ENCODE results near the gene LRCH1. TPM values are rescaled to one million over a fixed set of nuclear protein-coding genes. Genes with fewer than 3 reads are reported as not detected.

The LRCH1 gene
- total and polyA plus RNA-seq, 2 of the 13 experiments (the other 11 are each of a cell fraction or from before 2014, with no cell fraction given) = 4.1 to 12.6 TPM

- ATAC-seq (no peak), DNase-seq (ENCODE audit: low spot score) (no peak), FAIRE-seq (no peak)
- BruUV-seq (replicated peaks) = no TSS peak
- TF ChIP-seq ZNF503 (CRISPR knock-in tag; IDR thresholded peaks at IDR 0.05) (no peak), POLR2G (IDR thresholded peaks at IDR 0.05; ENCODE audit: low read depth, low read length) (no peak), ZFX (CRISPR knock-in tag; IDR thresholded peaks at IDR 0.05; ENCODE audit: low read depth) (no peak), EHMT2 (IDR thresholded peaks at IDR 0.05; ENCODE audit: borderline replicate concordance, low read depth, low read length) (no peak), ZNF710 (CRISPR knock-in tag; IDR thresholded peaks at IDR 0.05; ENCODE audit: borderline replicate concordance) (no peak), HNRNPLL (IDR thresholded peaks at IDR 0.05; ENCODE audit: low read depth, low read length, poor library complexity, severe bottlenecking) (no peak), NCOA1 (CRISPR knock-in tag; IDR thresholded peaks at IDR 0.05) (no peak), ZNF691 (CRISPR knock-in tag; IDR thresholded peaks at IDR 0.05; ENCODE audit: borderline replicate concordance, low read depth) (no peak), MTA1 (CRISPR knock-in tag; IDR thresholded peaks at IDR 0.05; ENCODE audit: borderline replicate concordance) (no peak), EEA1 (CRISPR knock-in tag; IDR thresholded peaks at IDR 0.05; ENCODE audit: borderline replicate concordance) (no peak), TEAD3 (CRISPR knock-in tag; optimal IDR thresholded peaks at IDR 0.05; ENCODE audit: borderline replicate concordance) (no peak), LRRFIP1 (CRISPR knock-in tag; conservative IDR thresholded peaks at IDR 0.05) (no peak), ZNF704 (CRISPR knock-in tag; IDR thresholded peaks at IDR 0.05; ENCODE audit: borderline replicate concordance) (no peak), ZNF788 (CRISPR knock-in tag; IDR thresholded peaks at IDR 0.05; ENCODE audit: borderline replicate concordance) (no peak), ZNF790 (CRISPR knock-in tag; IDR thresholded peaks at IDR 0.05; ENCODE audit: borderline replicate concordance) (no peak)
- no peaks in the 10 kb centered on the region for H3K4me1 ChIP-seq (ENCODE audit: insufficient read depth, low read length)
- ChIA-PET CTCF (ENCODE audit: low intra/inter-chr PET ratio, low total read pairs) (no interaction called here), POLR2A (no interaction called here)
- no peak overlapping the region for H3K4me2 ChIP-seq (ENCODE audit: low read depth, low read length)
- no peaks in the 10 kb centered on the region for H3K79me2 ChIP-seq (ENCODE audit: insufficient read depth, low read length)
- in situ Hi-C loops (cut with HindIII; ENCODE audit: extremely low pct_ligation_motif_present, low pct_unique_long_range_greater_than_20kb) = no loop called here
- intact Hi-C loops (cut with micrococcal nuclease; ENCODE audit: unreplicated experiment) = no loop called here
- no peak overlapping the region for H3K9ac ChIP-seq (ENCODE audit: insufficient read depth, low read depth, low read length)
- no peak overlapping the region for H2AFZ ChIP-seq (ENCODE audit: low read length)
- H3K27ac ChIP-seq (ENCODE audit: extremely low read length, insufficient read depth, low read length) = no peak overlapping the region
- no peaks in the 10 kb centered on the region for H3K9me3 ChIP-seq (ENCODE audit: low read length)
- no peaks in the 10 kb centered on the region for H4K20me1 ChIP-seq (ENCODE audit: insufficient read depth, low read length)
- no peak overlapping the region for H3K4me3 ChIP-seq (replicated peaks in 1 of 3; ENCODE audit: insufficient read depth in 1 of 3, low read depth in 2 of 3, low read length in 3 of 3)
- peaks cover 1 to 19% of the 10 kb centered on the region in 2 experiments; a peak in 4 of 5 replicates for H3K36me3 ChIP-seq (replicated peaks in 1 of 2; ENCODE audit: control insufficient read depth in 1 of 2, insufficient read depth in 2 of 2, low read length in 2 of 2)
- H3K27me3 ChIP-seq (ENCODE audit: control insufficient read depth in 1 of 2, insufficient read depth in 2 of 2, low read length in 2 of 2) = no peaks in the 10 kb centered on the region
These were observed 218.7 kb downstream of the LRCH1 start for GRCh38 chr13:46771693-46772092.

Data from HepG2 (cell line).